AG04449 (cell line): Measurements from ENCODE around the gene SCN4B.

Source experiments
- CTCF ChIA-PET: fragments of 350-600 bp; formaldehyde crosslinking; extraction: SDS; loops from one replicate; lab custom pipeline; 2021; ENCODE audit warnings: antibody characterized with exemption; lab: Yijun Ruan, JAX
- POLR2A ChIA-PET: fragments of 400-600, 350-600 bp; formaldehyde crosslinking; extraction: SDS; loops from one replicate; lab custom pipeline; 2020; ENCODE audit warnings: antibody characterized with exemption, inconsistent platforms; lab: Yijun Ruan, JAX
- DNase-seq: peaks from one replicate; pipeline ENCODE4 v3.0.0-alpha.2; 2010; ENCODE audit warnings: low read depth, low spot score
- H3K4me3 ChIP-seq: 2 replicates; pipeline ENCODE4 v1.5.1; 2011; ENCODE audit warnings: low read depth, mild to moderate bottlenecking, control low read depth, low read length
- CTCF ChIP-seq: IDR thresholded peaks from one replicate; pipeline ENCODE4 v1.5.1; 2011; ENCODE audit warnings: mild to moderate bottlenecking, moderate library complexity, low read length, control low read depth, inconsistent platforms; ENCODE audit not compliant: insufficient read depth; ENCODE audit errors: missing control alignments

SCN4B gene

GRCh38 chr11:118144301-118145268 lies 8.0 kb downstream of the SCN4B start:
- CTCF ChIA-PET = interaction anchor here (0.6 to 5.6 kb wide), 14 partner anchors 11 to 337 kb away, joined by 3 to 63 read pairs (median 4); no protein-coding TSS in a partner anchor
- POLR2A ChIA-PET = no interaction called here
- TF ChIP-seq CTCF = no peak
- H3K4me3 ChIP-seq = no peak overlapping the region
- DNase-seq = no peak

GRCh38 chr11:118143661-118144185 lies 8.9 kb downstream of the SCN4B start:
- ChIA-PET CTCF (interaction anchor here (0.8 to 5.6 kb wide), 9 partner anchors 9 to 336 kb away, joined by 3 to 63 read pairs (median 4); partner anchors contain the start of gene SCN4B), POLR2A (no interaction called here)
- no peak for TF ChIP-seq CTCF
- DNase-seq = no peak
- no peak overlapping the region for H3K4me3 ChIP-seq

GRCh38 chr11:118142809-118143208 lies 9.8 kb downstream of the SCN4B start:
- POLR2A ChIA-PET = no interaction called here
- no peak overlapping the region for H3K4me3 ChIP-seq
- no peak for TF ChIP-seq CTCF
- no peak for DNase-seq
- CTCF ChIA-PET = interaction anchor here (0.9 to 5.6 kb wide), 5 partner anchors 9 to 211 kb away, joined by 3 to 63 read pairs (median 6); partner anchors contain the start of gene SCN4B

GRCh38 chr11:118142081-118142480 lies 10.5 kb downstream of the SCN4B start:
- POLR2A ChIA-PET = no interaction called here
- CTCF ChIA-PET = interaction anchor here (3.6 kb wide), 1 partner anchor 29 kb away, joined by 63 read pairs; no protein-coding TSS in a partner anchor
- H3K4me3 ChIP-seq = no peak overlapping the region
- no peak for TF ChIP-seq CTCF
- DNase-seq = no peak

GRCh38 chr11:118139578-118139977 lies 13.0 kb downstream of the SCN4B start:
- POLR2A ChIA-PET = no interaction called here
- DNase-seq = no peak

More at GRCh38 chr11:118139578-118139977, 13.0 kb downstream of the SCN4B start:
- TF ChIP-seq CTCF = no peak
- CTCF ChIA-PET = interaction anchor here (3.6 kb wide), 1 partner anchor 32 kb away, joined by 13 read pairs; no protein-coding TSS in a partner anchor
- H3K4me3 ChIP-seq = no peak overlapping the region
